ENCODE results near the gene HAL.

HAL gene

DNA sequence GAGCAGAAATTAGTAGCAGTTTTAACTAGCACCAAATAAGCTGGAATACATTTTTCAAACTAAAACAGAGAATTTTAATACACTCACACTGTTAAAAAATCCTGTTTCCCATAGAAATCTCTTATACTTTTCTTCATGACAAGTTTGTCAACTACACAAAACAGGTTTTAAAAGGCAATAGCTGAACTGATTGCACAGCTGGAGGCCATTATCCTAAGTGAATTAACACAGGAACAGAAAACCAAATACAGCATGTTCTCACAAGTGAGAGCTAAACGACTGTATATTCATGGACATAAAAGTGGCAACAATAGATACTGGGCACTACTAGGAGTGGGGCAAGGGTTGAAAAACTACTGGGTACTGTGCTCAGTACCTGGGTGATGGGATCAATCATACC is 11.6 kb upstream of the HAL start:
- no peak for DNase-seq (ENCODE audit: low read depth)
- TF ChIP-seq, protein P1, sequence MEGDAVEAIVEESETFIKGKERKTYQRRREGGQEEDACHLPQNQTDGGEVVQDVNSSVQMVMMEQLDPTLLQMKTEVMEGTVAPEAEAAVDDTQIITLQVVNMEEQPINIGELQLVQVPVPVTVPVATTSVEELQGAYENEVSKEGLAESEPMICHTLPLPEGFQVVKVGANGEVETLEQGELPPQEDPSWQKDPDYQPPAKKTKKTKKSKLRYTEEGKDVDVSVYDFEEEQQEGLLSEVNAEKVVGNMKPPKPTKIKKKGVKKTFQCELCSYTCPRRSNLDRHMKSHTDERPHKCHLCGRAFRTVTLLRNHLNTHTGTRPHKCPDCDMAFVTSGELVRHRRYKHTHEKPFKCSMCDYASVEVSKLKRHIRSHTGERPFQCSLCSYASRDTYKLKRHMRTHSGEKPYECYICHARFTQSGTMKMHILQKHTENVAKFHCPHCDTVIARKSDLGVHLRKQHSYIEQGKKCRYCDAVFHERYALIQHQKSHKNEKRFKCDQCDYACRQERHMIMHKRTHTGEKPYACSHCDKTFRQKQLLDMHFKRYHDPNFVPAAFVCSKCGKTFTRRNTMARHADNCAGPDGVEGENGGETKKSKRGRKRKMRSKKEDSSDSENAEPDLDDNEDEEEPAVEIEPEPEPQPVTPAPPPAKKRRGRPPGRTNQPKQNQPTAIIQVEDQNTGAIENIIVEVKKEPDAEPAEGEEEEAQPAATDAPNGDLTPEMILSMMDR (IDR thresholded peaks at IDR 0.05; ENCODE audit: insufficient read depth, low read depth, low read length, missing control alignments): no peak
- H3K4me3 ChIP-seq (ENCODE audit: low read depth, low read length): no peak overlapping the region

DNA sequence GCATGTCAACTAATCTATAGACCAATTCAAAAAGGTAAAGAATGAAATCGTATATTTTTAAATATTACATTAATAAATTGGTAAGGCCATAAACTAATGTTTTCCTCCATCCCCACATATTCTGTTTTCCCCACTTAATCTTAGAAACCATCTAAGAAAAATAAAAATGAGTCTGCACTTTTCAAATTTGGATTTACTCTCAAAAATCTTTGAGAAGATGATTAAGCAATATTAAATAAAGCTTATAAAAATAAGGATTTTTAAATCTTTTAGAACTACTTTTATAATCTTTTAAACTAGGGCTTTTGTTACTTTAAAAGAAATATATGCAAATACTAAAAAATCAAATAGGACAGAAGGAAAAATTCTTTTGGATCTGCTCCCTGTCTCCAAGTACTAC is 10.6 kb upstream of the HAL start:
- no peak for DNase-seq (ENCODE audit: low read depth)
- no peak overlapping the region for H3K4me3 ChIP-seq (ENCODE audit: low read depth, low read length)
- TF ChIP-seq, protein P1 (IDR thresholded peaks at IDR 0.05; ENCODE audit: insufficient read depth, low read depth, low read length, missing control alignments): no peak

DNA sequence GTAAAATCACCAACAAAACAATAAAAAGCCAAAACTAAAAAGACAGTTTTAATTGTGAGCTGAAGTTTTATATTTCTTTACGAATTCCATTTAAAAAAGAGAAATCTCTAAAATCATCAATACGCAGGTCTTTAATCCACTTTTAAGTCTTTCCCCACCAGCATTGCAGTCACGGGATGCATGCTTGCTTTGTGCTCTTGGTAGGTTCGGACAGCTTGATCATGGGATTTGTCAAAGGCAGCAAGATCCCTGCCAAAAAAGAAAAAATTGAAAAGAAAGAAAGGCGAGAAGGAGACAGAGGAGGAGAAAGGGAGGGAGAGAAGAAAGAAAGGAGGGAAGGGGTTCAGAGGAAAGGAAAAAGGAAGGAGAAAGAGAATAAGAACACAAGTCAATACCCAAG is 4.7 kb upstream of the HAL start:
- no peak for DNase-seq (ENCODE audit: low read depth)
- TF ChIP-seq, protein P1 (IDR thresholded peaks at IDR 0.05; ENCODE audit: insufficient read depth, low read depth, low read length, missing control alignments): no peak
- no peak overlapping the region for H3K4me3 ChIP-seq (ENCODE audit: low read depth, low read length)

DNA sequence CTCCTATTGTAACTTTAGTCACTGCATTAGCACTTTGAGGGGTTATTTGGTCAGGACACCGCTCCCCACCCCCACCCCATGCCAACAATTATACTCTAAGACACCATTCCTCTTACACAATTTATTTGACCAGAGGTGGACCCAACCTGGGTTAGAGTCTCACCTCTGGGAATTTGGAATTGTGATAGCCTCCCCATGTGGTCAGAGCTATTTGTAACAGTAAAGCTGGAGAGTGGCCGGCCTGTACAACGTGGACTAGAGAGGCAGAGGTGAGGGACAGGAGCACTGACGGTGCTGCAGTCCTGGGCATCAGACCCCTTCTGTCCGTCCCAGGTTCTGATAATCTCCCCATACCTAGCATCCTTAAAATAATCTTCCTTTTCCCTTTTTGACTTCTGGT is 3.3 kb upstream of the HAL start:
- DNase-seq (ENCODE audit: low read depth): no peak
- H3K4me3 ChIP-seq (ENCODE audit: low read depth, low read length): no peak overlapping the region
- TF ChIP-seq, protein P1 (IDR thresholded peaks at IDR 0.05; ENCODE audit: insufficient read depth, low read depth, low read length, missing control alignments): no peak

DNA sequence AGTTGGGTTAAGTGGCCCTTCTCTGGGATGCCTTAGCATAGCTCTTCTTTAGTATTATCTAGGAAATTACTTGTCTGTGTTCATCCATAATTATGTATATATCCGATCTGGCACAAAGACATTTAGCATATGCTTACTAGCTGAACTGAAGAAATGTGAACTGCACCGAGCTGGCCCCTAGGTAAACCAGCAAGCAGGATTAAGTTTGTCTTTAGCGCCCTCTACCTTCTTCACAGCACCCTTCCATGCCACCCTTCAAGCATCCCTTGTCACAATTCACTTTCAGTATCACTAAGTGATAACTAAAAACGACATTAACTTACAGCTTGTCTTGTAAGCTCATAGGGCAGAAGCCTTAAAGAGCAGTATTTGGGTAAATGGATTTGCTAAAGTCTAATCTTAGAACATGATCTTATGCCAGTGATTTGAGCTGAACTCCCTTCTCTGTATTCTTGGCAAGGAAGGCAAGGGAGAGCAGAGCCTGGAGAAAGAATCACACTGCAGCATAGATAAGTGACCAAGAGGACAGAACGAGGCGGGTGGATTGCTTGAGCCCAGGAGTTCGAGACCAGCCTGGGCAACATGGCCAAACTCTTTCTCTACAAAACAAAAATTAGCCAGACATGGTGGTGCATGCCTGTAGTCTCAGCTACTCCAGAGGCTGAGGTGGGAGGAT is 2.6 kb upstream of the HAL start:
- TF ChIP-seq, protein P1 (IDR thresholded peaks at IDR 0.05; ENCODE audit: insufficient read depth, low read depth, low read length, missing control alignments): peak; percentile 65
- no peak overlapping the region for H3K4me3 ChIP-seq (ENCODE audit: low read depth, low read length)
- peak; percentile 81 for DNase-seq (ENCODE audit: low read depth)

DNA sequence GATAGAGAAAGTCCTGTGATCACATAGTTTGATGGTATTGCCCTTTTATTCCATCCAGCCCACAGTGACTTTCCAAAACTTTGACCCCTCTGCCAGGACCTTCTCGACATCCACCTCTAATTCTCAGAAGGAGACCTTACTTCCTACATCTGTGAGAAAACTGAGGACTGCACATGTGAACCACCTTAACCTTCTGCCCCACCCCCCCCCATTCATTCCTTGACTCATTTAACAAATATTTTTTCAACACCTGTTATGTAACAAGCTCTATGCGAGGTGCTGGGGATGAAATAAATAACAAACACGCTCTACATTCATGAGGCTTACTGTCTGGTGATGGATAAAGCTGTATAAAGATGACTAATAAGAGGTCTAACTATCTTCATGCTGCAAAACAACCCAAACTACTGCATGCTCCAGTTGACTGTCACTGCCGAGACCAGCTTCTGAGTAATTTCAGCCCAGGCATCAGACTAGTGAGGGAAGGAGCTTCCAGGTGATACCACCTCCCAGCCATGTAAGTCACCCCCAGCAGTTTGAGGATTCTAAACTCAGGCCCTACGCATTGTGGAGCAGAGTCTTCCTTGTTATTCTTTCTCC is 1.9 kb upstream of the HAL start:
- no peak for DNase-seq (ENCODE audit: low read depth)
- TF ChIP-seq, protein P1 (IDR thresholded peaks at IDR 0.05; ENCODE audit: insufficient read depth, low read depth, low read length, missing control alignments): no peak
- H3K4me3 ChIP-seq (ENCODE audit: low read depth, low read length): no peak overlapping the region

DNA sequence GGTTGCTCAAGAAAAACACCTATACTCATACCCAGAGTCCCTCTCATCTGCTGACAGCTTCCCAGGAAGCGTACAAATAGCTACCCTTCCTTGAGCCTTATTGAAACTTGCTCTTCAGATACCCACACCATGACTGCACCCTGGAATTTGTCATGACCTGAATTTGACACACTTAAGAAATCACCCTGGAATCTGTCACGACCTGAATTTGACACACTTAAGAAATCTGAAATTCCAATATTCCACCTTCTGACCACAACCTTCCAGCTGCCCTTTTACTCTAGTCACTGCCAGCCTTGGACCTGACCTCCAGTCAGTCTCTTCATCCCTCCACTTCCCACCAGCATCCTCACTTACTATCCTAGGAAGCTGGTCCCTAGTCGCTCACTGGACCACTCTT is 1.1 kb upstream of the HAL start:
- DNase-seq (ENCODE audit: low read depth): no peak
- TF ChIP-seq, protein P1 (IDR thresholded peaks at IDR 0.05; ENCODE audit: insufficient read depth, low read depth, low read length, missing control alignments): no peak
- H3K4me3 ChIP-seq (ENCODE audit: low read depth, low read length): no peak overlapping the region
